Central memory CD8-positive, alpha-beta T cell (primary cell): ENCODE results near the gene VN1R2.
"Not testable (repeated sequence)": the region's sequence is repeated elsewhere in the genome, so short reads cannot be mapped to it uniquely, and the experiment has no call there.

Experiments used
- ATAC-seq: fragments of 150-1000 bp; cut with Tn5 transposase; replicated peaks from 2 replicates; pipeline ENCODE4 v1.10.0; 2022; ENCODE audit warnings: mild to moderate bottlenecking, moderate FRiP score, moderate number of reproducible peaks; ENCODE audit not compliant: poor library complexity, severe bottlenecking; ENCODE audit errors: extremely low read depth
- DNase-seq, 2 donors: peaks; one replicate each; pipeline ENCODE4 v3.0.0; 2021; ENCODE audit warnings: low spot score in 2 of 2
- H3K27ac Mint-ChIP-seq: one replicate; pipeline ENCODE4 v1.8.0; 2022; ENCODE audit warnings: low read depth, mild to moderate bottlenecking, moderate library complexity, mixed read lengths
- H3K27me3 Mint-ChIP-seq: one replicate; pipeline ENCODE4 v1.8.0; 2022; ENCODE audit warnings: mixed read lengths
- H3K36me3 Mint-ChIP-seq: one replicate; pipeline ENCODE4 v1.8.0; 2022; ENCODE audit warnings: mild to moderate bottlenecking, moderate library complexity, mixed read lengths; ENCODE audit not compliant: insufficient read depth
- H3K4me1 Mint-ChIP-seq: one replicate; pipeline ENCODE4 v1.8.0; 2022; ENCODE audit warnings: mixed read lengths
- H3K4me3 Mint-ChIP-seq: one replicate; pipeline ENCODE4 v1.8.0; 2022; ENCODE audit warnings: mild to moderate bottlenecking, moderate library complexity, mixed read lengths
- H3K9me3 Mint-ChIP-seq: one replicate; pipeline ENCODE4 v1.8.0; 2022; ENCODE audit warnings: mixed read lengths

Gene VN1R2

DNA sequence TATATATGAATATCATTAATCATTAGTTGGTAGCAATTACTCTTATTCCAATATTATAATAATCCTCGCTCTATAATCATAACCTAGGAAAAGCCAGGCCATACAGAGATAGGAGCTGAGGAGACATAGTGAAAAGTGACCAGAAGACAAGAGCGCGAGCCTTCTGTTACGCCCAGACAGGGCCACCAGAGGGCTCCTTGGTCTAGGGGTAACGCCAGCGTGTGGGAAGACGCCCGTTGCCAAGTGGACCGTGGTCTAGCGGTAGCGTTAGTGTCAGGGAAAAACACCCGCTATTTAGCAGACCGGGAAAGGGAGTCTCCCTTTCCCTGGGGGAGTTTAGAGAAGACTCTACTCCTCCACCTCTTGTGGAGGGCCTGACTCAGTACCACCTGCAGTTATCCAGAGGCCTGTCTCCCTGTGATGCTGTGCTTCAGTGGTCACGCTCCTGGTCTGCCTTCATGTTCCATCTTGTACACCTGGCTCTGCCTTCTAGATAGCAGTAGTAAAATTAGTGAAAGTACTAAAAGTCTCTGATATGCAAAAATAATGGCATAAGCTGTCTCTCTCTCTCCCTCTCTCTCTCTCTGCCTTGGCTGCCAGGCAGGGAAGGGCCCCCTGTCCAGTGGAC is at the start of gene VN1R2:
Gene VN1R2 (plus strand): TSS at position 578 of the 628 bp plus-strand sequence. CDS start 84 bp downstream, outside the sequence.
- peaks cover 15% of the 10 kb centered on the region for H3K9me3 Mint-ChIP-seq
- peaks cover 31% of the 10 kb centered on the region for H3K27me3 Mint-ChIP-seq
- not testable (repeated sequence) for H3K4me3 Mint-ChIP-seq, H3K36me3 Mint-ChIP-seq, DNase-seq, H3K27ac Mint-ChIP-seq, ATAC-seq
- peaks cover 12% of the 10 kb centered on the region for H3K4me1 Mint-ChIP-seq

- not testable (repeated sequence) for H3K4me3 Mint-ChIP-seq, H3K27ac Mint-ChIP-seq, H3K4me1 Mint-ChIP-seq, ATAC-seq, H3K27me3 Mint-ChIP-seq, DNase-seq
- Mint-ChIP-seq H3K36me3 (peaks cover 22% of the 10 kb centered on the region), H3K9me3 (peaks cover 43% of the 10 kb centered on the region)
These were observed 46.5 kb upstream of the VN1R2 start for GRCh38 chr19:53211554-53211953.

GRCh38 chr19:53212703-53213320 is 45.3 kb upstream of the VN1R2 start:
- H3K9me3 Mint-ChIP-seq: peaks cover 37% of the 10 kb centered on the region
- H3K27ac Mint-ChIP-seq: no peak overlapping the region
- H3K4me3 Mint-ChIP-seq: no peak overlapping the region
- DNase-seq (no peak), ATAC-seq (no peak)
- peaks cover 16% of the 10 kb centered on the region for H3K36me3 Mint-ChIP-seq
- H3K4me1 Mint-ChIP-seq: no peaks in the 10 kb centered on the region
- no peaks in the 10 kb centered on the region for H3K27me3 Mint-ChIP-seq

DNA sequence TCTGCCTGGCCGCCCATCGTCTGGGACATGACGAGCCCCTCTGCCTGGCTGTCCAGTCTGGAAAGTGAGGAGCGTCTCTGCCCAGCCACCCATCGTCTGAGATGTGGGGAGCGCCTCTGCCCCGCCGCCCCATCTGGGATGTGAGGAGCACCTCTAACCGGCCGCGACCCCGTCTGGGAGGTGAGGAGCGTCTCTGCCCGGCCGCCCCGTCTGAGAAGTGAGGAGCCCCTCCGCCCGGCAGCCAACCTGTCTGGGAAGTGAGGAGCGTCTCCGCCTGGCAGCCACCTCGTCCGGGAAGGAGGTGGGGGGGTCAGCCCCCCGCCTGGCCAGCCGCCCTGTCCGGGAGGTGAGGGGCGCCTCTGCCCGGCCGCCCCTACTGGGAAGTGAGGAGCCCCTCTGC is 35.4 kb upstream of the VN1R2 start:
- not testable (repeated sequence) for H3K27me3 Mint-ChIP-seq, DNase-seq, ATAC-seq, H3K27ac Mint-ChIP-seq, H3K36me3 Mint-ChIP-seq, H3K4me1 Mint-ChIP-seq, H3K4me3 Mint-ChIP-seq
- peaks cover 29% of the 10 kb centered on the region for H3K9me3 Mint-ChIP-seq

- no peaks in the 10 kb centered on the region for H3K27me3 Mint-ChIP-seq
- H3K4me1 Mint-ChIP-seq: no peaks in the 10 kb centered on the region
- no peaks in the 10 kb centered on the region for H3K36me3 Mint-ChIP-seq
- H3K27ac Mint-ChIP-seq: no peak overlapping the region
- DNase-seq (no peak), ATAC-seq (no peak)
- no peak overlapping the region for H3K4me3 Mint-ChIP-seq
- H3K9me3 Mint-ChIP-seq: peaks cover 21% of the 10 kb centered on the region
These were observed 33.5 kb upstream of the VN1R2 start for GRCh38 chr19:53224606-53225005.

DNA sequence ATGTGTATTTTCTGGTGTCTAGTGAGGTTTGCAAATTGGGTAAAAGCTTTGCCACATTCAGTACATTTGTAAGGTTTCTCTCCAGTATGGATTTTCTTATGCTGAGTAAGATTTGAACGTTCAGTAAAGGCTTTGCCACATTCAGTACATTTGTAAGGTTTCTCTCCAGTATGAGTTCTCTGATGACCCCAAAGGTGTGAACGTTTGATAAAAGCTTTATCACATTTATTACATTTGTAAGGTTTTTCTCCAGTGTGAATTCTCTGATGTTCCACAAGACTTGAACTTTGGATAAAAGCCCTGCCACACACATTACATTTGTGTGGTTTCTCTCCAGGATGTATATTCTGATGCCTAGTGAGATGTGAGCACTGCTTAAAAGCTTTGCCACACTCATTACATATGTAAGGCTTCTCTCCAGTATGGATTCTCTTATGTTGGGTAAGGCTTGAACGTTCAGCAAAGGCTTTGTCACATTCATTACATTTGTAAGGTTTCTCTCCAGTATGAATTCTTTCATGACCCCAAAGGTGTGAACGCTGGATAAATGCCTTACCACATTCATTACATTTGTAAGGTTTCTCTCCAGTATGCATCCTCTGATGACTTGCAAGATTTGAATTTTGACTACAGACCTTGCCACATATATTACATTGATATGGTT is 20.8 kb upstream of the VN1R2 start:
- no peak for ATAC-seq
- peaks cover 55% of the 10 kb centered on the region for H3K9me3 Mint-ChIP-seq
- peaks cover 3% of the 10 kb centered on the region for H3K36me3 Mint-ChIP-seq
- no peaks in the 10 kb centered on the region for H3K4me1 Mint-ChIP-seq
- no peak overlapping the region for H3K4me3 Mint-ChIP-seq
- DNase-seq: no peak
- no peak overlapping the region for H3K27ac Mint-ChIP-seq
- H3K27me3 Mint-ChIP-seq: no peaks in the 10 kb centered on the region

GRCh38 chr19:53246498-53246897 is 11.6 kb upstream of the VN1R2 start:
- H3K4me1 Mint-ChIP-seq: no peaks in the 10 kb centered on the region
- no peak overlapping the region for H3K4me3 Mint-ChIP-seq
- H3K9me3 Mint-ChIP-seq: peaks cover 43% of the 10 kb centered on the region
- H3K27ac Mint-ChIP-seq: no peak overlapping the region
- peaks cover 21% of the 10 kb centered on the region for H3K36me3 Mint-ChIP-seq
- H3K27me3 Mint-ChIP-seq: no peaks in the 10 kb centered on the region
- no peak for DNase-seq
- ATAC-seq: no peak

GRCh38 chr19:53254411-53255341 is 3.4 kb upstream of the VN1R2 start, which contains the start of gene ZNF677:
ZNF677 (minus strand) TSS chr19:53254873; CDS start chr19:53251550, 3,323 bp downstream.
- peaks cover 28% of the 10 kb centered on the region for H3K27me3 Mint-ChIP-seq
- H3K4me3 Mint-ChIP-seq: peak within 1 kb of the TSS; percentile 81
- peaks cover 11% of the 10 kb centered on the region for H3K36me3 Mint-ChIP-seq
- DNase-seq: peak; percentile 49 to 66
- H3K4me1 Mint-ChIP-seq: peaks cover 12% of the 10 kb centered on the region
- H3K9me3 Mint-ChIP-seq: peaks cover 34% of the 10 kb centered on the region
- peak within 1 kb of the TSS; percentile 80 for H3K27ac Mint-ChIP-seq
- ATAC-seq: peak; percentile 97

- Mint-ChIP-seq H3K27me3 (peaks cover 37% of the 10 kb centered on the region), H3K9me3 (peaks cover 20% of the 10 kb centered on the region)
- not testable (repeated sequence) for H3K27ac Mint-ChIP-seq, ATAC-seq, H3K4me3 Mint-ChIP-seq, DNase-seq, H3K36me3 Mint-ChIP-seq, H3K4me1 Mint-ChIP-seq
These were observed 9.5 kb downstream of the VN1R2 start, which contains the start of gene VN1R4 for GRCh38 chr19:53267623-53268022. VN1R4 (minus strand) TSS chr19:53267723; CDS start chr19:53267665, 58 bp downstream.

DNA sequence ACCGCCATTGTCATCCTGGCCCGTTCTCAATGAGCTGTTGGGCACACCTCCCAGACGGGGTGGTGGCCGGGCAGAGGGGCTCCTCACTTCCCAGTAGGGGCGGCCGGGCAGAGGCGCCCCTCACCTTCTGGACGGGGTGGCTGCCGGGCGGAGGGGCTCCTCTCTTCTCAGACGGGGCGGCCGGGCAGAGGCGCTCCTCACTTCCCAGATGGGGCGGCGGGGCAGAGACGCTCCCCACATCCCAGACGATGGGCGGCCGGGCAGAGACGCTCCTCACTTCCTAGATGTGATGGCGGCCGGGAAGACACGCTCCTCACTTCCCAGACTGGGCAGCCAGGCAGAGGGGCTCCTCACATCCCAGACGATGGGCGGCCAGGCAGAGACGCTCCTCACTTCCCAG is 11.8 kb downstream of the VN1R2 start:
- H3K27ac Mint-ChIP-seq, H3K4me1 Mint-ChIP-seq, H3K36me3 Mint-ChIP-seq: not testable (repeated sequence)

DNA sequence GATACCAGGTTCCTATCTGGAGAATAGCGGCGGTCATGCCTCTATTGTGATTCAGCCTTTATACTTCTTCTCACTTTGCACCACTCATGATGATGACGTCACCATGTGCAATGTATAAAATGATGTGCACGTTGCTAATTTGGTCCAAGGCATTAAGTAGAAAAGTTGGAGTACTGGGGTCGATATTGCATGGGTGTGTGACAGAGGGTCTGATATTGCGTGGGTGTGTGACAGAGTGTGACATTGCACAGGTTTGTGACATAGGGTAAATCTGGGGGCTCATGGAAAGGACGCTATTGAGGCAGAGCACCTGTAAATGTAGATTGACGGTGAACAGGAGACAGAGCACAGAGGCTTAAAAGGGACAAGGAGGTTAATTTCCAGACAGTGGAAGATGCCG is 14.0 kb downstream of the VN1R2 start:
- DNase-seq (no peak), ATAC-seq (no peak)
- no peak overlapping the region for H3K27ac Mint-ChIP-seq
- H3K27me3 Mint-ChIP-seq: peaks cover 5% of the 10 kb centered on the region
- no peak overlapping the region for H3K4me3 Mint-ChIP-seq
- no peaks in the 10 kb centered on the region for H3K36me3 Mint-ChIP-seq
- H3K4me1 Mint-ChIP-seq: no peaks in the 10 kb centered on the region
- H3K9me3 Mint-ChIP-seq: peaks cover 11% of the 10 kb centered on the region

More for the DNA sequence above, 11.8 kb downstream of the VN1R2 start:
- Mint-ChIP-seq H3K9me3 (peaks cover 14% of the 10 kb centered on the region), H3K27me3 (peaks cover 20% of the 10 kb centered on the region)
- not testable (repeated sequence) for DNase-seq, H3K4me3 Mint-ChIP-seq, ATAC-seq

GRCh38 chr19:53275480-53275879 is 17.4 kb downstream of the VN1R2 start:
- H3K9me3 Mint-ChIP-seq: peaks cover 20% of the 10 kb centered on the region

More at GRCh38 chr19:53275480-53275879, 17.4 kb downstream of the VN1R2 start:
- Mint-ChIP-seq H3K27ac (no peak overlapping the region), H3K4me3 (no peak overlapping the region), H3K36me3 (no peaks in the 10 kb centered on the region), H3K27me3 (peaks cover 21% of the 10 kb centered on the region), H3K4me1 (no peaks in the 10 kb centered on the region)
- no peak for ATAC-seq
- DNase-seq: no peak
